ENCODE data around the gene ZNF526. TPM values are rescaled to one million over a fixed set of nuclear protein-coding genes. Genes with fewer than 3 reads are reported as not detected.
A peak's percentile ranks its signal among the peaks of the same experiment; 100 is the strongest.

The ZNF526 gene
- total and polyA plus RNA-seq, 2 experiments from 2014 or later: 4.9 to 8.6 TPM

- H3K4me2 ChIP-seq: no peak overlapping the region
- peaks cover 34% of the 10 kb centered on the region for H3K27me3 ChIP-seq
- no peaks in the 10 kb centered on the region for H3K9me3 ChIP-seq (ENCODE audit: low read depth)
- no peaks in the 10 kb centered on the region for H3K36me3 ChIP-seq (replicated peaks; ENCODE audit: insufficient read depth, low read depth)
- H3K27ac ChIP-seq: no peak overlapping the region
- no peak for TF ChIP-seq EZH2phosphoT487 (IDR thresholded peaks at IDR 0.05; ENCODE audit: low read depth, severe bottlenecking, unreplicated experiment)
- TF ChIP-seq EZH2 (IDR thresholded peaks at IDR 0.05; ENCODE audit: borderline replicate concordance): no peak
- TF ChIP-seq CTCF (IDR thresholded peaks at IDR 0.05; ENCODE audit: poor library complexity): no peak
- no peaks in the 10 kb centered on the region for H3K79me2 ChIP-seq
- H3K4me1 ChIP-seq (ENCODE audit: insufficient read depth): no peaks in the 10 kb centered on the region
- no peaks in the 10 kb centered on the region for H3K9me2 ChIP-seq (replicated peaks; ENCODE audit: insufficient read depth)
- no peak overlapping the region for H2AFZ ChIP-seq
- H4K20me1 ChIP-seq (ENCODE audit: insufficient read depth, poor library complexity, severe bottlenecking): no peaks in the 10 kb centered on the region
- no peak overlapping the region for H3K4me3 ChIP-seq
- no peak for DNase-seq (ENCODE audit: low spot score)
These were observed 34.8 kb upstream of the ZNF526 start for GRCh38 chr19:42185277-42185676.

- no peak overlapping the region for H3K27ac ChIP-seq
- peaks cover 6% of the 10 kb centered on the region for H3K27me3 ChIP-seq
- WGBS (ENCODE audit: low lambda C conversion rate, missing lambda C conversion rate): 82% methylated on average over 1 of the region's 1 CpG
- H3K4me3 ChIP-seq: no peak overlapping the region
- H3K36me3 ChIP-seq (replicated peaks; ENCODE audit: insufficient read depth, low read depth): no peaks in the 10 kb centered on the region
- no peak overlapping the region for H2AFZ ChIP-seq
- H3K9me3 ChIP-seq (ENCODE audit: low read depth): no peaks in the 10 kb centered on the region
- no peak overlapping the region for H3K4me2 ChIP-seq
- no peaks in the 10 kb centered on the region for H3K9me2 ChIP-seq (replicated peaks; ENCODE audit: insufficient read depth)
- no peaks in the 10 kb centered on the region for H4K20me1 ChIP-seq (ENCODE audit: insufficient read depth, poor library complexity, severe bottlenecking)
- no peaks in the 10 kb centered on the region for H3K79me2 ChIP-seq
- H3K4me1 ChIP-seq (ENCODE audit: insufficient read depth): no peaks in the 10 kb centered on the region
- TF ChIP-seq EZH2 (IDR thresholded peaks at IDR 0.05; ENCODE audit: borderline replicate concordance) (no peak), CTCF (IDR thresholded peaks at IDR 0.05; ENCODE audit: poor library complexity) (no peak), EZH2phosphoT487 (IDR thresholded peaks at IDR 0.05; ENCODE audit: low read depth, severe bottlenecking, unreplicated experiment) (no peak)
- DNase-seq (ENCODE audit: low spot score): no peak
These were observed 31.4 kb upstream of the ZNF526 start for GRCh38 chr19:42188665-42189064.

GRCh38 chr19:42189133-42189532 lies 31.0 kb upstream of the ZNF526 start:
- Histone ChIP-seq H3K9me2 (replicated peaks; ENCODE audit: insufficient read depth) (no peaks in the 10 kb centered on the region), H3K27ac (no peak overlapping the region), H2AFZ (no peak overlapping the region), H3K9me3 (ENCODE audit: low read depth) (no peaks in the 10 kb centered on the region), H3K79me2 (no peaks in the 10 kb centered on the region), H3K27me3 (peaks cover 6% of the 10 kb centered on the region), H3K4me3 (no peak overlapping the region), H3K36me3 (replicated peaks; ENCODE audit: insufficient read depth, low read depth) (no peaks in the 10 kb centered on the region), H3K4me1 (ENCODE audit: insufficient read depth) (no peaks in the 10 kb centered on the region), H4K20me1 (ENCODE audit: insufficient read depth, poor library complexity, severe bottlenecking) (no peaks in the 10 kb centered on the region), H3K4me2 (no peak overlapping the region)
- DNase-seq (ENCODE audit: low spot score): no peak
- TF ChIP-seq EZH2phosphoT487 (IDR thresholded peaks at IDR 0.05; ENCODE audit: low read depth, severe bottlenecking, unreplicated experiment): no peak
- TF ChIP-seq EZH2 (IDR thresholded peaks at IDR 0.05; ENCODE audit: borderline replicate concordance): no peak
- no peak for TF ChIP-seq CTCF (IDR thresholded peaks at IDR 0.05; ENCODE audit: poor library complexity)
- WGBS (ENCODE audit: low lambda C conversion rate, missing lambda C conversion rate): 80% methylated on average over 3 of the region's 3 CpGs

GRCh38 chr19:42191330-42191729 lies 28.8 kb upstream of the ZNF526 start:
- Histone ChIP-seq H2AFZ (no peak overlapping the region), H3K9me3 (ENCODE audit: low read depth) (no peaks in the 10 kb centered on the region), H3K4me3 (no peak overlapping the region), H3K79me2 (no peaks in the 10 kb centered on the region), H3K27ac (peak overlapping the region; percentile 91), H3K36me3 (replicated peaks; ENCODE audit: insufficient read depth, low read depth) (no peaks in the 10 kb centered on the region), H3K27me3 (peaks cover 6% of the 10 kb centered on the region), H3K4me2 (no peak overlapping the region), H4K20me1 (ENCODE audit: insufficient read depth, poor library complexity, severe bottlenecking) (no peaks in the 10 kb centered on the region), H3K4me1 (ENCODE audit: insufficient read depth) (no peaks in the 10 kb centered on the region), H3K9me2 (replicated peaks; ENCODE audit: insufficient read depth) (no peaks in the 10 kb centered on the region)
- DNase-seq (ENCODE audit: low spot score): no peak
- no peak for TF ChIP-seq CTCF (IDR thresholded peaks at IDR 0.05; ENCODE audit: poor library complexity)
- no peak for TF ChIP-seq EZH2phosphoT487 (IDR thresholded peaks at IDR 0.05; ENCODE audit: low read depth, severe bottlenecking, unreplicated experiment)
- TF ChIP-seq EZH2 (IDR thresholded peaks at IDR 0.05; ENCODE audit: borderline replicate concordance): no peak
- 95% methylated on average over 1 of the region's 1 CpG for WGBS (ENCODE audit: low lambda C conversion rate, missing lambda C conversion rate)

Measured in hepatocyte (in vitro differentiated cells).